Measurements from ENCODE around the gene LEF1.

DNA sequence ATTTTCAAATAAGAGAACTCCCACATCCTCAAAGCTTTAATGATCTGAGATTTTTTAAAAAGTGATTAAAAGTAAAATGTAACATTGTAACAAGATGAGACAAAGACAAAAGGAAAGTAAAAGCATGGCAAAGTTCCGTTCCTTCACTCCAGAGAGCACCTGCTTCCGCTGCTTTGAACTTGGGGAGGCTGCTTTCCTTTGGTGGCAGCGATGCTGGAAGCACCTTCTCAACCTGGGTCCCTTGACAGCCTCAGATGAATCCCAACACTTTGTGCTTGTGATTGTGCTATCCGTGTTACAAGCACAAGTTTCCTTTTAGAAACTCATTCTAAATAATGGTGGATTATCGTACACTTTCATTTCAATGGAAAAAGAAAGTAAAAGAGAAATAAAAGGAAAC, 119.3 kb downstream of the LEF1 start:
- TF ChIP-seq, protein P1, sequence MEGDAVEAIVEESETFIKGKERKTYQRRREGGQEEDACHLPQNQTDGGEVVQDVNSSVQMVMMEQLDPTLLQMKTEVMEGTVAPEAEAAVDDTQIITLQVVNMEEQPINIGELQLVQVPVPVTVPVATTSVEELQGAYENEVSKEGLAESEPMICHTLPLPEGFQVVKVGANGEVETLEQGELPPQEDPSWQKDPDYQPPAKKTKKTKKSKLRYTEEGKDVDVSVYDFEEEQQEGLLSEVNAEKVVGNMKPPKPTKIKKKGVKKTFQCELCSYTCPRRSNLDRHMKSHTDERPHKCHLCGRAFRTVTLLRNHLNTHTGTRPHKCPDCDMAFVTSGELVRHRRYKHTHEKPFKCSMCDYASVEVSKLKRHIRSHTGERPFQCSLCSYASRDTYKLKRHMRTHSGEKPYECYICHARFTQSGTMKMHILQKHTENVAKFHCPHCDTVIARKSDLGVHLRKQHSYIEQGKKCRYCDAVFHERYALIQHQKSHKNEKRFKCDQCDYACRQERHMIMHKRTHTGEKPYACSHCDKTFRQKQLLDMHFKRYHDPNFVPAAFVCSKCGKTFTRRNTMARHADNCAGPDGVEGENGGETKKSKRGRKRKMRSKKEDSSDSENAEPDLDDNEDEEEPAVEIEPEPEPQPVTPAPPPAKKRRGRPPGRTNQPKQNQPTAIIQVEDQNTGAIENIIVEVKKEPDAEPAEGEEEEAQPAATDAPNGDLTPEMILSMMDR (IDR thresholded peaks at IDR 0.05), result no peak
- no peak for TF ChIP-seq POLR2A (IDR thresholded peaks at IDR 0.05)
